DND-41 (cell line): ENCODE measurements around the gene CYP4V2.

Experiments used
- ATAC-seq: fragments of 200-7000 bp; cut with Tn5 transposase; 3 replicates; pipeline ENCODE4 v1.9.1; 2021; ENCODE audit warnings: low read depth; ENCODE audit not compliant: insufficient read depth
- DNase-seq: peaks from one replicate; pipeline ENCODE4 v3.0.0-alpha.2; 2020
- H2AFZ ChIP-seq: 2 replicates; pipeline ENCODE4 v1.6.0; 2012; ENCODE audit warnings: low read depth, low read length
- H3K27ac ChIP-seq: 2 replicates; pipeline ENCODE4 v1.5.1; 2012; ENCODE audit warnings: low read length, inconsistent platforms
- H3K27me3 ChIP-seq: fragments of 200-600 bp; sonication (generic); 2 replicates; pipeline ENCODE4 v1.6.0; 2012; ENCODE audit warnings: low read length, mild to moderate bottlenecking, inconsistent platforms; ENCODE audit not compliant: insufficient read depth, poor library complexity
- H3K36me3 ChIP-seq: 2 replicates; pipeline ENCODE4 v1.5.1; 2012; ENCODE audit warnings: low read length, inconsistent platforms; ENCODE audit not compliant: insufficient read depth
- H3K4me1 ChIP-seq: 2 replicates; pipeline ENCODE4 v1.5.1; 2012; ENCODE audit warnings: mild to moderate bottlenecking, low read length; ENCODE audit not compliant: insufficient read depth
- H3K4me2 ChIP-seq: 2 replicates; pipeline ENCODE4 v1.6.0; 2012; ENCODE audit warnings: mild to moderate bottlenecking, moderate library complexity, low read length, inconsistent platforms; ENCODE audit not compliant: insufficient read depth
- H3K4me3 ChIP-seq, 2 experiments: fragments of 200-600 bp in 1 of 2; shearing (Covaris generic) in 1 of 2; 2 replicates each; pipeline ENCODE4 v1.5.1; 2012 to 2016; ENCODE audit warnings: inconsistent platforms in 2 of 2, low read length in 2 of 2, mild to moderate bottlenecking in 2 of 2, low read depth in 1 of 2, moderate library complexity in 1 of 2
- H3K79me2 ChIP-seq: 2 replicates; pipeline ENCODE4 v1.6.0; 2012; ENCODE audit warnings: low read length, inconsistent platforms; ENCODE audit not compliant: insufficient read depth
- H3K9ac ChIP-seq: 2 replicates; pipeline ENCODE4 v1.6.0; 2012; ENCODE audit warnings: low read depth, mild to moderate bottlenecking, inconsistent platforms, low read length, moderate library complexity
- H3K9me3 ChIP-seq: 2 replicates; pipeline ENCODE4 v1.5.1; 2012; ENCODE audit warnings: low read length, moderate library complexity, mild to moderate bottlenecking, inconsistent platforms; ENCODE audit not compliant: insufficient read depth, severe bottlenecking
- H4K20me1 ChIP-seq: 2 replicates; pipeline ENCODE4 v1.6.0; 2012; ENCODE audit warnings: low read length; ENCODE audit not compliant: insufficient read depth
- CTCF ChIP-seq: IDR thresholded peaks from 2 replicates; pipeline ENCODE4 v1.5.1; 2012; ENCODE audit warnings: borderline replicate concordance, low read length, moderate library complexity, mild to moderate bottlenecking; ENCODE audit not compliant: poor library complexity, severe bottlenecking; ENCODE audit errors: extremely low read depth
- EZH2 ChIP-seq: IDR thresholded peaks from 3 replicates; pipeline ENCODE4 v1.6.1; 2012; ENCODE audit warnings: borderline replicate concordance, low read depth, mild to moderate bottlenecking, moderate library complexity, low read length, inconsistent platforms; ENCODE audit not compliant: severe bottlenecking

The CYP4V2 gene

GRCh38 chr4:186201535-186202230 is 10.3 kb downstream of the CYP4V2 start:
- no peak overlapping the region for H2AFZ ChIP-seq
- ATAC-seq, result peak; percentile 69
- H3K36me3 ChIP-seq, result peaks cover 18% of the 10 kb centered on the region; the same call in 1 of the 2 replicates
- H3K4me2 ChIP-seq, result no peak overlapping the region
- no peaks in the 10 kb centered on the region for H3K4me1 ChIP-seq
- H3K27ac ChIP-seq, result no peak overlapping the region
- no peaks in the 10 kb centered on the region for H3K79me2 ChIP-seq
- no peaks in the 10 kb centered on the region for H3K27me3 ChIP-seq
- no peak overlapping the region for H3K4me3 ChIP-seq
- DNase-seq, result no peak
- H3K9me3 ChIP-seq, result no peaks in the 10 kb centered on the region
- H4K20me1 ChIP-seq, result no peaks in the 10 kb centered on the region; the same call in 1 of the 2 replicates
- TF ChIP-seq EZH2, result no peak
- TF ChIP-seq CTCF, result peak; percentile 44
- H3K9ac ChIP-seq, result no peak overlapping the region

GRCh38 chr4:186202490-186203140 is 11.2 kb downstream of the CYP4V2 start:
- H3K27me3 ChIP-seq, result no peaks in the 10 kb centered on the region
- no peaks in the 10 kb centered on the region for H3K9me3 ChIP-seq
- H2AFZ ChIP-seq, result no peak overlapping the region
- no peak for ATAC-seq
- no peak overlapping the region for H3K9ac ChIP-seq
- no peak overlapping the region for H3K4me3 ChIP-seq
- no peaks in the 10 kb centered on the region; the same call in 1 of the 2 replicates for H4K20me1 ChIP-seq
- H3K36me3 ChIP-seq, result peaks cover 11% of the 10 kb centered on the region; the same call in 1 of the 2 replicates
- H3K27ac ChIP-seq, result no peak overlapping the region
- no peak overlapping the region for H3K4me2 ChIP-seq
- no peaks in the 10 kb centered on the region for H3K79me2 ChIP-seq
- H3K4me1 ChIP-seq, result no peaks in the 10 kb centered on the region
- DNase-seq, result no peak
- TF ChIP-seq CTCF (no peak), EZH2 (no peak)

- TF ChIP-seq CTCF (no peak), EZH2 (no peak)
- no peak for DNase-seq
- H3K36me3 ChIP-seq, result peaks cover 10% of the 10 kb centered on the region; the same call in 1 of the 2 replicates
- H3K79me2 ChIP-seq, result no peaks in the 10 kb centered on the region
- H3K27ac ChIP-seq, result no peak overlapping the region
- no peak overlapping the region for H3K4me3 ChIP-seq
- H2AFZ ChIP-seq, result no peak overlapping the region
- H3K4me2 ChIP-seq, result no peak overlapping the region
- no peaks in the 10 kb centered on the region; the same call in 1 of the 2 replicates for H4K20me1 ChIP-seq
- no peaks in the 10 kb centered on the region for H3K4me1 ChIP-seq
- no peaks in the 10 kb centered on the region for H3K9me3 ChIP-seq
- no peak for ATAC-seq
- H3K27me3 ChIP-seq, result no peaks in the 10 kb centered on the region
- H3K9ac ChIP-seq, result no peak overlapping the region
Measured at GRCh38 chr4:186203406-186203805, 12.0 kb downstream of the CYP4V2 start.
